ENCODE results near the gene PKP1. TPM values are rescaled to one million over a fixed set of nuclear protein-coding genes. Genes with fewer than 3 reads are reported as not detected.

The PKP1 gene
- total and polyA plus RNA-seq, 2 experiments from 2014 or later: 0.19 to 0.83 TPM

- Histone ChIP-seq H2AFZ (no peak overlapping the region), H3K9me2 (ENCODE audit: insufficient read depth) (0 out of 2 replicates have a peak, but pooled peaks cover 6% of the 10 kb centered on the region), H3F3A (replicated peaks; ENCODE audit: low read depth) (no peaks in the 10 kb centered on the region), H3K79me2 (replicated peaks; ENCODE audit: insufficient read depth) (no peaks in the 10 kb centered on the region), H3K27me3 (ENCODE audit: insufficient read depth) (no peaks in the 10 kb centered on the region), H3K4me1 (ENCODE audit: insufficient read depth) (no peaks in the 10 kb centered on the region), H3K36me3 (ENCODE audit: insufficient read depth) (no peaks in the 10 kb centered on the region), H4K20me1 (replicated peaks; ENCODE audit: insufficient read depth) (no peaks in the 10 kb centered on the region), H3K4me2 (no peak overlapping the region), H3K4me3 (no peak overlapping the region), H3K27ac (ENCODE audit: low read depth) (no peak overlapping the region)
- Mint-ChIP-seq H3K36me3 (ENCODE audit: low read depth) (no peaks in the 10 kb centered on the region), H3K4me1 (peaks cover 2% of the 10 kb centered on the region; the same call in 1 of the 3 replicates), H3K27me3 (ENCODE audit: insufficient read depth, low read depth, poor library complexity) (peaks cover 8% of the 10 kb centered on the region), H3K27ac (no peak overlapping the region), H3K4me3 (no peak overlapping the region), H3K9me3 (no peaks in the 10 kb centered on the region)
- DNase-seq (ENCODE audit: low spot score): no peak
- TF ChIP-seq CREB1 (CRISPR knock-in tag; IDR thresholded peaks at IDR 0.05; ENCODE audit: low read depth): no peak
- no peak for TF ChIP-seq CTCF (conservative IDR thresholded peaks at IDR 0.05; ENCODE audit: low read depth in 2 of 2)
- no peak for TF ChIP-seq ZNF462 (CRISPR knock-in tag; IDR thresholded peaks at IDR 0.05)
- no peak for ATAC-seq
Observed at GRCh38 chr1:201316556-201316955, 33.2 kb downstream of the PKP1 start.

- H3K4me1 ChIP-seq (ENCODE audit: insufficient read depth): no peaks in the 10 kb centered on the region
- no peak overlapping the region for H2AFZ ChIP-seq
- H4K20me1 ChIP-seq (replicated peaks; ENCODE audit: insufficient read depth): no peaks in the 10 kb centered on the region
- Mint-ChIP-seq H3K9me3 (no peaks in the 10 kb centered on the region), H3K4me1 (peaks cover 2% of the 10 kb centered on the region; the same call in 2 of the 3 replicates), H3K27ac (no peak overlapping the region), H3K27me3 (ENCODE audit: insufficient read depth, low read depth, poor library complexity) (peaks cover 8% of the 10 kb centered on the region), H3K4me3 (no peak overlapping the region), H3K36me3 (ENCODE audit: low read depth) (no peaks in the 10 kb centered on the region)
- no peak overlapping the region for H3K27ac ChIP-seq (ENCODE audit: low read depth)
- H3K9me2 ChIP-seq (ENCODE audit: insufficient read depth): 0 out of 2 replicates have a peak, but pooled peaks cover 6% of the 10 kb centered on the region
- H3K27me3 ChIP-seq (ENCODE audit: insufficient read depth): no peaks in the 10 kb centered on the region
- no peak overlapping the region for H3K4me2 ChIP-seq
- no peaks in the 10 kb centered on the region for H3F3A ChIP-seq (replicated peaks; ENCODE audit: low read depth)
- DNase-seq (ENCODE audit: low spot score) (no peak), ATAC-seq (no peak)
- no peaks in the 10 kb centered on the region for H3K36me3 ChIP-seq (ENCODE audit: insufficient read depth)
- no peak for TF ChIP-seq ZNF331 (CRISPR knock-in tag; IDR thresholded peaks at IDR 0.05; ENCODE audit: low read depth)
- no peaks in the 10 kb centered on the region for H3K79me2 ChIP-seq (replicated peaks; ENCODE audit: insufficient read depth)
- no peak overlapping the region for H3K4me3 ChIP-seq
Observed at GRCh38 chr1:201317551-201317950, 34.2 kb downstream of the PKP1 start.
